Body of pancreas (tissue), 4 donors: ENCODE measurements around the gene KLHL4. TPM values are rescaled to one million over a fixed set of nuclear protein-coding genes. Genes with fewer than 3 reads are reported as not detected.
A peak's percentile ranks its signal among the peaks of the same experiment; 100 is the strongest.

ENCODE experiments used
- ATAC-seq: fragments of 150-250 bp; one replicate; pipeline ENCODE4 v1.9.1; 2016
- DNase-seq, 4 donors: peaks; one replicate each; pipeline ENCODE4 v3.0.0-alpha.2; 2019
- H3K27ac ChIP-seq, 4 donors: fragments of 200-600 bp; sonication (generic); 1 replicate in 3 of 4; 2 replicates in 1 of 4; pipeline versions ENCODE4 v1.5.1 to v1.6.1; 2016 to 2019; ENCODE audit warnings: mild to moderate bottlenecking in 1 of 4, mixed read lengths in 1 of 4, moderate library complexity in 1 of 4
- H3K27me3 ChIP-seq, 2 donors: fragments of 200-600 bp; sonication (generic); one replicate each; pipeline ENCODE4 v1.6.0; 2016; ENCODE audit warnings: mild to moderate bottlenecking in 1 of 2
- H3K36me3 ChIP-seq, 2 donors: fragments of 200-600 bp; sonication (generic); replicated peaks in 1 of 2; 2 replicates each; pipeline ENCODE4 v1.5.1; 2016; ENCODE audit warnings: low read depth in 2 of 2; ENCODE audit not compliant: insufficient read depth in 1 of 2
- H3K4me1 ChIP-seq: fragments of 200-600 bp; sonication (generic); one replicate; pipeline ENCODE4 v1.6.0; 2016
- H3K4me3 ChIP-seq, 2 donors: fragments of 200-600 bp; sonication (generic); 1 replicate in 1 of 2; 2 replicates in 1 of 2; pipeline ENCODE4 v1.5.1; 2016 to 2019
- H3K9me3 ChIP-seq, 3 donors: fragments of 200-600 bp; sonication (generic); 1 replicate in 2 of 3; 2 replicates in 1 of 3; pipeline ENCODE4 v1.5.1; 2016
- POLR2A ChIP-seq, 3 donors: fragments of 450-650 bp; IDR thresholded peaks; one replicate each; pipeline ENCODE4 v1.6.1; 2016; ENCODE audit warnings: antibody characterized with exemption in 3 of 3, mild to moderate bottlenecking in 2 of 3
- WGBS, 2 donors: methylation state at CpG; one replicate each; pipeline ENCODE4 v1.1.5; 2017; 5-methylcytosine and 5-hydroxymethylcytosine counted together
- intact Hi-C: fragments of 100-400 bp; cut with DNase I; formaldehyde crosslinking; loops from one replicate; pipeline ENCODE4 v1.15.1; 2023
- total RNA-seq, 2 donors: library from RNA; depleted of rRNA; stranded (reverse); fragments of >200 nt; gene quantifications; one replicate each; pipeline ENCODE4 v1.1.0, GENCODE V29; 2016
- TF ChIP-seq, protein P1 (sequence below), 7 experiments: fragments of 450-650 bp in 4 of 7; fragments of 200-600 bp in 3 of 7; sonication (generic) in 3 of 7; IDR thresholded peaks; one replicate each; pipeline ENCODE4 v1.5.1; 2016 to 2019; ENCODE audit warnings: antibody characterized with exemption in 7 of 7

The KLHL4 gene
- total RNA-seq, 2 donors from 2014 or later = 0.78 TPM; not detected in 1

GRCh38 chrX:87582453-87582852 is 64.9 kb downstream of the KLHL4 start:
- WGBS, 2 donors = 69 to 78% methylated on average over 4 to 6 of the region's 6 CpGs
- no peaks in the 10 kb centered on the region for H3K4me1 ChIP-seq
- H3K27me3 ChIP-seq = no peaks in the 10 kb centered on the region
- H3K4me3 ChIP-seq = no peak overlapping the region
- ATAC-seq (no peak), DNase-seq (no peak)
- no peak for TF ChIP-seq POLR2A (IDR thresholded peaks at IDR 0.05)
- TF ChIP-seq, protein P1, sequence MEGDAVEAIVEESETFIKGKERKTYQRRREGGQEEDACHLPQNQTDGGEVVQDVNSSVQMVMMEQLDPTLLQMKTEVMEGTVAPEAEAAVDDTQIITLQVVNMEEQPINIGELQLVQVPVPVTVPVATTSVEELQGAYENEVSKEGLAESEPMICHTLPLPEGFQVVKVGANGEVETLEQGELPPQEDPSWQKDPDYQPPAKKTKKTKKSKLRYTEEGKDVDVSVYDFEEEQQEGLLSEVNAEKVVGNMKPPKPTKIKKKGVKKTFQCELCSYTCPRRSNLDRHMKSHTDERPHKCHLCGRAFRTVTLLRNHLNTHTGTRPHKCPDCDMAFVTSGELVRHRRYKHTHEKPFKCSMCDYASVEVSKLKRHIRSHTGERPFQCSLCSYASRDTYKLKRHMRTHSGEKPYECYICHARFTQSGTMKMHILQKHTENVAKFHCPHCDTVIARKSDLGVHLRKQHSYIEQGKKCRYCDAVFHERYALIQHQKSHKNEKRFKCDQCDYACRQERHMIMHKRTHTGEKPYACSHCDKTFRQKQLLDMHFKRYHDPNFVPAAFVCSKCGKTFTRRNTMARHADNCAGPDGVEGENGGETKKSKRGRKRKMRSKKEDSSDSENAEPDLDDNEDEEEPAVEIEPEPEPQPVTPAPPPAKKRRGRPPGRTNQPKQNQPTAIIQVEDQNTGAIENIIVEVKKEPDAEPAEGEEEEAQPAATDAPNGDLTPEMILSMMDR (IDR thresholded peaks at IDR 0.05) = no peak
- intact Hi-C loops = no loop called here
- H3K27ac ChIP-seq = no peak overlapping the region
- H3K36me3 ChIP-seq = no peaks in the 10 kb centered on the region
- H3K9me3 ChIP-seq = no peaks in the 10 kb centered on the region

GRCh38 chrX:87583679-87584078 is 66.1 kb downstream of the KLHL4 start:
- no peak overlapping the region for H3K27ac ChIP-seq
- no peaks in the 10 kb centered on the region for H3K27me3 ChIP-seq
- H3K4me3 ChIP-seq = no peak overlapping the region
- intact Hi-C loops = no loop called here
- no peaks in the 10 kb centered on the region for H3K9me3 ChIP-seq
- 33 to 36% methylated on average over 1 of the region's 1 CpG for WGBS, 2 donors
- H3K4me1 ChIP-seq = no peaks in the 10 kb centered on the region
- DNase-seq (peak in 3 of 4 donors; percentile 18 to 50 (median 22)), ATAC-seq (no peak)
- H3K36me3 ChIP-seq = no peaks in the 10 kb centered on the region
- TF ChIP-seq, protein P1 (IDR thresholded peaks at IDR 0.05) = peak; percentile 20 to 45 (median 28)
- TF ChIP-seq POLR2A (IDR thresholded peaks at IDR 0.05) = no peak

GRCh38 chrX:87616371-87616770 is 98.8 kb downstream of the KLHL4 start:
- ATAC-seq = no peak
- DNase-seq = no peak
- Histone ChIP-seq H3K4me1 (no peaks in the 10 kb centered on the region), H3K4me3 (no peak overlapping the region), H3K9me3 (no peaks in the 10 kb centered on the region), H3K36me3 (no peaks in the 10 kb centered on the region), H3K27me3 (no peaks in the 10 kb centered on the region), H3K27ac (no peak overlapping the region)
- 45 to 47% methylated on average over 2 of the region's 2 CpGs for WGBS, 2 donors
- no peak for TF ChIP-seq POLR2A (IDR thresholded peaks at IDR 0.05)
- TF ChIP-seq, protein P1 (IDR thresholded peaks at IDR 0.05) = no peak
- intact Hi-C loops = no loop called here

- no peak for DNase-seq
Observed at GRCh38 chrX:87621697-87622096, 104.1 kb downstream of the KLHL4 start.

GRCh38 chrX:87626996-87627395 is 109.4 kb downstream of the KLHL4 start:
- WGBS, 2 donors = 28 to 35% methylated on average over 3 of the region's 3 CpGs
- no peaks in the 10 kb centered on the region for H3K4me1 ChIP-seq
- ATAC-seq = no peak
- H3K27ac ChIP-seq = no peak overlapping the region
- no peak for DNase-seq
- no peaks in the 10 kb centered on the region for H3K9me3 ChIP-seq
- TF ChIP-seq, protein P1 (IDR thresholded peaks at IDR 0.05) = no peak
- TF ChIP-seq POLR2A (IDR thresholded peaks at IDR 0.05) = no peak
- H3K27me3 ChIP-seq = no peaks in the 10 kb centered on the region
- intact Hi-C loops = no loop called here
- H3K36me3 ChIP-seq = no peaks in the 10 kb centered on the region
- no peak overlapping the region for H3K4me3 ChIP-seq

More at GRCh38 chrX:87621697-87622096, 104.1 kb downstream of the KLHL4 start:
- no peak overlapping the region for H3K4me3 ChIP-seq
- no peaks in the 10 kb centered on the region for H3K9me3 ChIP-seq
- no peaks in the 10 kb centered on the region for H3K36me3 ChIP-seq
- no peak overlapping the region for H3K27ac ChIP-seq
- intact Hi-C loops = no loop called here
- H3K27me3 ChIP-seq = no peaks in the 10 kb centered on the region
- 17 to 21% methylated on average over 2 of the region's 2 CpGs for WGBS, 2 donors
- no peak for ATAC-seq
- H3K4me1 ChIP-seq = no peaks in the 10 kb centered on the region
- TF ChIP-seq POLR2A (IDR thresholded peaks at IDR 0.05) = no peak
- TF ChIP-seq, protein P1 (IDR thresholded peaks at IDR 0.05) = no peak
